PFSK-1 (cell line): ENCODE measurements around the gene AGBL3.

Experiments
- FOXP2 ChIP-seq: optimal IDR thresholded peaks from 2 replicates; pipeline ENCODE3; 2011; ENCODE audit warnings: borderline replicate concordance, control low read depth, inconsistent platforms; ENCODE audit not compliant: insufficient read depth; ENCODE audit errors: extremely low read length, extremely low read depth
- POLR2AphosphoS5 ChIP-seq: IDR thresholded peaks from 2 replicates; pipeline ENCODE4 v1.6.1; 2012; ENCODE audit warnings: low read depth, mild to moderate bottlenecking, control low read depth, low read length, moderate library complexity
- SIN3A ChIP-seq: IDR thresholded peaks from 2 replicates; pipeline ENCODE4 v1.6.1; 2012; ENCODE audit warnings: mild to moderate bottlenecking, low read length, moderate library complexity, borderline replicate concordance; ENCODE audit not compliant: insufficient read depth
- TAF1 ChIP-seq: IDR thresholded peaks from 2 replicates; pipeline ENCODE4 v1.6.1; 2012; ENCODE audit warnings: low read length, control low read depth, borderline replicate concordance; ENCODE audit not compliant: insufficient read depth
- TF ChIP-seq, protein P1 (sequence below), 2 experiments: IDR thresholded peaks; 2 replicates each; pipeline versions ENCODE4 v1.6.1 to v1.8.0; 2011 to 2012; ENCODE audit warnings: low read depth in 2 of 2, low read length in 2 of 2, control low read depth in 1 of 2, inconsistent platforms in 1 of 2, mild to moderate bottlenecking in 1 of 2, moderate library complexity in 1 of 2; ENCODE audit not compliant: insufficient read depth in 1 of 2

Gene AGBL3

DNA sequence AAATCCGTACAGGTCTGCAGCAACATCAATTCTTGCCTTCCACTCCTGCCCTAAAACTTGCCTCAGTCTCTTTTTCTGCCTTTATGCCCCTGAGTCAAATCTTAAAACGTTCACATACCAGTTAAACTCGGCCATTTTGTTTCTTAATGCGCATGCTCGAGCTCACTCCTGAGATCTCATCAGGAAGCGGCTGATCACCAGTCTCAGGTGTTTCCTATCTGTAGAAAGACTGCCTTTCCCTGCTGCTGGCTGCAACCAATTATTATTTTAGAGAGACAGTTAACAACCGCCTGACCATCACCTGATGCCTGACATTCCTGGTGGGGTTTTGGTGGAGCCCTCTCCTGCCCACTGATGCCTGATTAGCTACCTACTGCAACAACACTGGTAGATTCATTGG is 91.3 kb downstream of the AGBL3 start:
- TF ChIP-seq, protein P1, sequence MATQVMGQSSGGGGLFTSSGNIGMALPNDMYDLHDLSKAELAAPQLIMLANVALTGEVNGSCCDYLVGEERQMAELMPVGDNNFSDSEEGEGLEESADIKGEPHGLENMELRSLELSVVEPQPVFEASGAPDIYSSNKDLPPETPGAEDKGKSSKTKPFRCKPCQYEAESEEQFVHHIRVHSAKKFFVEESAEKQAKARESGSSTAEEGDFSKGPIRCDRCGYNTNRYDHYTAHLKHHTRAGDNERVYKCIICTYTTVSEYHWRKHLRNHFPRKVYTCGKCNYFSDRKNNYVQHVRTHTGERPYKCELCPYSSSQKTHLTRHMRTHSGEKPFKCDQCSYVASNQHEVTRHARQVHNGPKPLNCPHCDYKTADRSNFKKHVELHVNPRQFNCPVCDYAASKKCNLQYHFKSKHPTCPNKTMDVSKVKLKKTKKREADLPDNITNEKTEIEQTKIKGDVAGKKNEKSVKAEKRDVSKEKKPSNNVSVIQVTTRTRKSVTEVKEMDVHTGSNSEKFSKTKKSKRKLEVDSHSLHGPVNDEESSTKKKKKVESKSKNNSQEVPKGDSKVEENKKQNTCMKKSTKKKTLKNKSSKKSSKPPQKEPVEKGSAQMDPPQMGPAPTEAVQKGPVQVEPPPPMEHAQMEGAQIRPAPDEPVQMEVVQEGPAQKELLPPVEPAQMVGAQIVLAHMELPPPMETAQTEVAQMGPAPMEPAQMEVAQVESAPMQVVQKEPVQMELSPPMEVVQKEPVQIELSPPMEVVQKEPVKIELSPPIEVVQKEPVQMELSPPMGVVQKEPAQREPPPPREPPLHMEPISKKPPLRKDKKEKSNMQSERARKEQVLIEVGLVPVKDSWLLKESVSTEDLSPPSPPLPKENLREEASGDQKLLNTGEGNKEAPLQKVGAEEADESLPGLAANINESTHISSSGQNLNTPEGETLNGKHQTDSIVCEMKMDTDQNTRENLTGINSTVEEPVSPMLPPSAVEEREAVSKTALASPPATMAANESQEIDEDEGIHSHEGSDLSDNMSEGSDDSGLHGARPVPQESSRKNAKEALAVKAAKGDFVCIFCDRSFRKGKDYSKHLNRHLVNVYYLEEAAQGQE (IDR thresholded peaks at IDR 0.05; ENCODE audit: insufficient read depth in 1 of 2, low read depth in 2 of 2, low read length in 2 of 2) = no peak
- TF ChIP-seq POLR2AphosphoS5 (no peak), TAF1 (no peak), SIN3A (no peak), FOXP2 (no peak)

DNA sequence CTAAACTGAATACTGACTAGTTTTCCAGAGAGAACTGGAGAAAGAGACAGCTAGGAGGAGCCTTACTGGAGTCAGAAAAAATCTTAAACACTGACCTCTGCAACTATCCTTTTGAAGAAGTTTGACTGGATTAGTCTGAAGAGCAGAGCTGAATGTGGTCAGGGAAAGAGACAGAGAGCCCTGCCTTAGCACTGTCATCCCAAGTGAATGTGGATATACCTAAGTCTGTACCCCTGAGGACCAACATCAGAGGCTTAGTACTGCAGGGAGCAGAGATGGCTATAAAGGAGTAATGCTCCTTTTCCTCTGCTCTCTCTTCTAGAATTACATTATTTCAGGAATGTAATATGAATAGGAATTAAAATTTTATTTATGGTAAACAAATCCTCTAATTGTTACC is 91.7 kb downstream of the AGBL3 start:
- TF ChIP-seq TAF1 = no peak
- no peak for TF ChIP-seq SIN3A
- TF ChIP-seq, protein P1 (IDR thresholded peaks at IDR 0.05; ENCODE audit: insufficient read depth in 1 of 2, low read depth in 2 of 2, low read length in 2 of 2) = no peak
- TF ChIP-seq FOXP2 = no peak
- TF ChIP-seq POLR2AphosphoS5 = no peak

DNA sequence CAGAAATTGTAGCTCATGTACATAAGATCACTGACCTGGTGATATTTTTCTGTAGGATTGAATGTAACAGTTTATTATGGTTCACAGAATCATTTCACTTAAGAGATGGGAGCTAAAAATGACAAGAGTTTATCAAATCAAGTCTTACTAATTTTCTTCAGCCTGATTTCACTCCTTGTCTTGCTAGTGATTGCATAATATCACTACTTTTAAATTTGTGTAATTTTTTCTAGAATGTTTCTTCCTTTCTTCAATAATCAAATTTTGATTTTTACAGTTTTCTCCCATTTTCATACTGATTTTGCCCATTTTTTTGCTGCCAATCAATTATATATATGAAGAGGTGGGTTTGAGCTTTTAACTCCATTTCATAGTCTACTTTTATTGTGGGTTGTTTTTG is 92.8 kb downstream of the AGBL3 start:
- TF ChIP-seq TAF1 = no peak
- TF ChIP-seq SIN3A = no peak
- no peak for TF ChIP-seq POLR2AphosphoS5
- TF ChIP-seq FOXP2 = no peak
- TF ChIP-seq, protein P1 (IDR thresholded peaks at IDR 0.05; ENCODE audit: insufficient read depth in 1 of 2, low read depth in 2 of 2, low read length in 2 of 2) = no peak

DNA sequence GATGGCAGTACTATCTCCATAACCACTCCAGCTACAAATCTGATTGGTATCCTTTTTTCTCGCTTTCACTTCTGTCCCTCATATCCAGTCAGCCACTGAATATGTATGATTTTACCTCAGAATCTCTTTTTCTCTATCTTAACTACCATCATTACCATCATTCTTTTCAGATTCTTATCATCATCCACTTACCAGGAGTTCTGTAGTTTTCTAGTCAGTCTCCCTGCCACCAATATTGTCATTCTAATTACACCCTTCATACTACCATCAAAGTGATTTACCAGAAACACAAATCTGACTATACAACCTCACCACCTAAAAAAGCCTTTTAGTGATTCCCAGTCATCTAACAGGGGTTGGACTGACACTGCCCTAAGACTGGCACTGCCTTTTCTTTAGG is 96.7 kb downstream of the AGBL3 start:
- TF ChIP-seq TAF1 = no peak
- TF ChIP-seq POLR2AphosphoS5 = no peak
- no peak for TF ChIP-seq FOXP2
- no peak for TF ChIP-seq SIN3A
- TF ChIP-seq, protein P1 (IDR thresholded peaks at IDR 0.05; ENCODE audit: insufficient read depth in 1 of 2, low read depth in 2 of 2, low read length in 2 of 2) = no peak

DNA sequence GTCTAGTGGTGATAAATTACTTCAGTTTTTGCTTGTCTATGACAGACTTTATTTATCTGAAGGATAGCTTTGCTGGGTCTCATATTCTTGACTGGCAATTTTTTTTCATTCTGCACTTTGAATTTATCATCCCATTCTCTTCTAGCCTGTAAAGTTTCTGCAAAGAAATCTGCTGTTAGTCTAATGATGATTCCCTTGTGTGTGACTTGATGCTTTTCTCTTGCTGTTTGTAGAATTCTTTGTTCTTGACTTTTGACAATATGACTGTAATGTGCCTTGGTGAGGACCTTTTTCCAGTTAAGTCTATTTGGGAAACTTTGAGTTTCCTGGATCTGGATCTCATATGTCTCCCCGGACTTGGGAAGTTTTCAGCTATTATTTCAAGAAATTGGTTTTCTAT is 102.3 kb downstream of the AGBL3 start:
- no peak for TF ChIP-seq POLR2AphosphoS5
